ENCODE results near the gene C8B.

Gene C8B

GRCh38 chr1:56898879-56899278 lies 66.9 kb downstream of the C8B start:
- no peak for TF ChIP-seq YY1 (IDR thresholded peaks at IDR 0.05; ENCODE audit: low read depth)
- no peak for TF ChIP-seq REST (IDR thresholded peaks at IDR 0.05; ENCODE audit: low read depth)
- TF ChIP-seq CEBPB (IDR thresholded peaks at IDR 0.05): no peak
- no peak for TF ChIP-seq CREB1 (IDR thresholded peaks at IDR 0.05; ENCODE audit: low read depth)
- no peak for TF ChIP-seq EGR1 (IDR thresholded peaks at IDR 0.05)
- no peak for TF ChIP-seq MAX (IDR thresholded peaks at IDR 0.05)
- no peak for TF ChIP-seq FOXM1 (IDR thresholded peaks at IDR 0.05; ENCODE audit: borderline replicate concordance, low read depth)
- TF ChIP-seq ZBTB7A (IDR thresholded peaks at IDR 0.05; ENCODE audit: low read depth): no peak
- no peak for TF ChIP-seq USF1 (IDR thresholded peaks at IDR 0.05)
- no peak for TF ChIP-seq RAD21 (IDR thresholded peaks at IDR 0.05; ENCODE audit: low read depth)
- TF ChIP-seq TAF1 (IDR thresholded peaks at IDR 0.05; ENCODE audit: low read depth): no peak
- TF ChIP-seq TEAD4 (IDR thresholded peaks at IDR 0.05): no peak
- no peak for TF ChIP-seq EP300 (IDR thresholded peaks at IDR 0.05; ENCODE audit: borderline replicate concordance)
- no peak for TF ChIP-seq TCF12 (IDR thresholded peaks at IDR 0.05; ENCODE audit: low read depth)
- TF ChIP-seq NFIC (IDR thresholded peaks at IDR 0.05): no peak

- no peak for TF ChIP-seq TAF1 (IDR thresholded peaks at IDR 0.05; ENCODE audit: low read depth)
- no peak for TF ChIP-seq NFIC (IDR thresholded peaks at IDR 0.05)
- TF ChIP-seq CEBPB (IDR thresholded peaks at IDR 0.05): no peak
- TF ChIP-seq FOXM1 (IDR thresholded peaks at IDR 0.05; ENCODE audit: borderline replicate concordance, low read depth): no peak
- TF ChIP-seq EGR1 (IDR thresholded peaks at IDR 0.05): no peak
These were observed 67.8 kb downstream of the C8B start for GRCh38 chr1:56898005-56898373.

GRCh38 chr1:56897150-56898004 lies 68.4 kb downstream of the C8B start:
- no peak for TF ChIP-seq YY1 (IDR thresholded peaks at IDR 0.05; ENCODE audit: low read depth)
- TF ChIP-seq CREB1 (IDR thresholded peaks at IDR 0.05; ENCODE audit: low read depth): no peak
- TF ChIP-seq TEAD4 (IDR thresholded peaks at IDR 0.05): no peak
- no peak for TF ChIP-seq CEBPB (IDR thresholded peaks at IDR 0.05)
- no peak for TF ChIP-seq MAX (IDR thresholded peaks at IDR 0.05)
- TF ChIP-seq RAD21 (IDR thresholded peaks at IDR 0.05; ENCODE audit: low read depth): no peak
- no peak for TF ChIP-seq TAF1 (IDR thresholded peaks at IDR 0.05; ENCODE audit: low read depth)
- TF ChIP-seq EP300 (IDR thresholded peaks at IDR 0.05; ENCODE audit: borderline replicate concordance): no peak
- TF ChIP-seq FOXM1 (IDR thresholded peaks at IDR 0.05; ENCODE audit: borderline replicate concordance, low read depth): no peak
- no peak for TF ChIP-seq ZBTB7A (IDR thresholded peaks at IDR 0.05; ENCODE audit: low read depth)

- TF ChIP-seq CEBPB (IDR thresholded peaks at IDR 0.05): no peak
- no peak for TF ChIP-seq TCF12 (IDR thresholded peaks at IDR 0.05; ENCODE audit: low read depth)
- TF ChIP-seq USF1 (IDR thresholded peaks at IDR 0.05): no peak
- no peak for TF ChIP-seq CREB1 (IDR thresholded peaks at IDR 0.05; ENCODE audit: low read depth)
- TF ChIP-seq REST (IDR thresholded peaks at IDR 0.05; ENCODE audit: low read depth): no peak
- TF ChIP-seq FOXM1 (IDR thresholded peaks at IDR 0.05; ENCODE audit: borderline replicate concordance, low read depth): no peak
- TF ChIP-seq NFIC (IDR thresholded peaks at IDR 0.05): no peak
- no peak for TF ChIP-seq MAX (IDR thresholded peaks at IDR 0.05)
- no peak for TF ChIP-seq YY1 (IDR thresholded peaks at IDR 0.05; ENCODE audit: low read depth)
- TF ChIP-seq TAF1 (IDR thresholded peaks at IDR 0.05; ENCODE audit: low read depth): no peak
- no peak for TF ChIP-seq EGR1 (IDR thresholded peaks at IDR 0.05)
- TF ChIP-seq TEAD4 (IDR thresholded peaks at IDR 0.05): no peak
- TF ChIP-seq ZBTB7A (IDR thresholded peaks at IDR 0.05; ENCODE audit: low read depth): no peak
- no peak for TF ChIP-seq RAD21 (IDR thresholded peaks at IDR 0.05; ENCODE audit: low read depth)
- TF ChIP-seq EP300 (IDR thresholded peaks at IDR 0.05; ENCODE audit: borderline replicate concordance): no peak
These were observed 71.8 kb downstream of the C8B start for GRCh38 chr1:56894014-56894413.

- TF ChIP-seq REST (IDR thresholded peaks at IDR 0.05; ENCODE audit: low read depth): no peak
- no peak for TF ChIP-seq RAD21 (IDR thresholded peaks at IDR 0.05; ENCODE audit: low read depth)
- no peak for TF ChIP-seq ZBTB7A (IDR thresholded peaks at IDR 0.05; ENCODE audit: low read depth)
- TF ChIP-seq MAX (IDR thresholded peaks at IDR 0.05): no peak
- no peak for TF ChIP-seq TCF12 (IDR thresholded peaks at IDR 0.05; ENCODE audit: low read depth)
- TF ChIP-seq CREB1 (IDR thresholded peaks at IDR 0.05; ENCODE audit: low read depth): no peak
- TF ChIP-seq TEAD4 (IDR thresholded peaks at IDR 0.05): no peak
- no peak for TF ChIP-seq EGR1 (IDR thresholded peaks at IDR 0.05)
- TF ChIP-seq EP300 (IDR thresholded peaks at IDR 0.05; ENCODE audit: borderline replicate concordance): no peak
- no peak for TF ChIP-seq YY1 (IDR thresholded peaks at IDR 0.05; ENCODE audit: low read depth)
- no peak for TF ChIP-seq FOXM1 (IDR thresholded peaks at IDR 0.05; ENCODE audit: borderline replicate concordance, low read depth)
- TF ChIP-seq TAF1 (IDR thresholded peaks at IDR 0.05; ENCODE audit: low read depth): no peak
- TF ChIP-seq USF1 (IDR thresholded peaks at IDR 0.05): no peak
- no peak for TF ChIP-seq NFIC (IDR thresholded peaks at IDR 0.05)
- no peak for TF ChIP-seq CEBPB (IDR thresholded peaks at IDR 0.05)
These were observed 75.6 kb downstream of the C8B start for GRCh38 chr1:56890229-56890628.

Measured in Ishikawa (cell line).